Pancreas (tissue), 10 donors: ENCODE data around the gene DTWD1. TPM values are rescaled to one million over a fixed set of nuclear protein-coding genes. Genes with fewer than 3 reads are reported as not detected.
A peak's percentile ranks its signal among the peaks of the same experiment; 100 is the strongest.

Source experiments
- ATAC-seq, 4 donors: fragments of 200-7000 bp; cut with Tn5 transposase; one replicate each; pipeline versions ENCODE4 v1.8.0 to v1.9.1; 2020; ENCODE audit warnings: mild to moderate bottlenecking in 4 of 4, moderate library complexity in 4 of 4
- DNase-seq, 6 donors: peaks; one replicate each; pipeline ENCODE4 v3.0.0-alpha.2; 2020
- FAIRE-seq: peaks from 2 replicates; lab custom pipeline; 2012; peaks lifted over from hg19 to GRCh38; lab: Jason Lieb, UNC
- H3K27ac ChIP-seq, 4 donors: fragments of 200-600 bp; sonication (generic); 1 replicate in 3 of 4; 2 replicates in 1 of 4; pipeline versions ENCODE4 v1.5.0 to v1.8.0; 2020
- H3K27me3 ChIP-seq, 4 donors: fragments of 200-600 bp; one replicate each; pipeline ENCODE4 v1.8.0; 2021
- H3K36me3 ChIP-seq, 3 donors: fragments of 200-600 bp; sonication (generic) in 1 of 3; one replicate each; pipeline versions ENCODE4 v1.5.0 to v1.8.0; 2020 to 2021
- H3K4me1 ChIP-seq, 3 donors: fragments of 200-600 bp; one replicate each; pipeline ENCODE4 v1.8.0; 2021
- H3K4me3 ChIP-seq, 4 donors: fragments of 200-600 bp; sonication (generic) in 2 of 4; one replicate each; pipeline versions ENCODE4 v1.5.0 to v1.8.0; 2020 to 2021
- H3K9me3 ChIP-seq, 4 donors: fragments of 200-600 bp; one replicate each; pipeline ENCODE4 v1.8.0; 2021
- WGBS, 2 donors: extraction: QIAGEN DNeasy Blood & Tissue Kit; methylation state at CpG; one replicate each; pipeline ENCODE4 v1.1.7; 2013; 5-methylcytosine and 5-hydroxymethylcytosine counted together
- intact Hi-C, 3 donors: fragments of 100-400 bp; cut with DNase I; formaldehyde crosslinking; loops; one replicate each; pipeline versions ENCODE4 v1.11.1 to v1.14.2; 2022
- polyA plus RNA-seq, 2 donors: library from polyadenylated mRNA; stranded (reverse); fragments of 200-250 nt; gene quantifications; one replicate each; pipeline ENCODE4 v1.2.3, GENCODE V29; 2013
- total RNA-seq, 6 donors: library from RNA; stranded (reverse); fragmentation: NEBNext Ultra II Directional in 4 of 6; extraction: Animal tissue kit (Norgen Biotek cat#: 25700) in 4 of 6; gene quantifications; one replicate each; pipeline versions ENCODE4 v1.2.1 to v1.2.4, GENCODE V29; 2021 to 2023
- TF ChIP-seq, protein P1 (sequence below), 4 donors: fragments of 200-600 bp; sonication (generic) in 3 of 4; IDR thresholded peaks; one replicate each; pipeline versions ENCODE4 v1.5.0 to v1.8.0; 2021; ENCODE audit warnings: antibody characterized with exemption in 4 of 4
- donor health status: healthy with polysubstance abuse.
- donor health status: DM: no; HTN: no; CAD: no; lungs with moderate emphysema.
- donor health status: DM: no; HTN: no; CAD: no.
- donor health status: control.
- donor health status: control.
- donor health status: Bipolar disorder and iron deficiency.
- donor health status: DM: yes; HTN: yes; CAD: no.
- donor health status: DM: no; HTN: no; CAD: no.
- donor health status: DM: no; HTN: no; CAD: no.
- donor health status: DM: yes; HTN: yes; CAD: no.

DTWD1 gene
- total and polyA plus RNA-seq, 8 donors, result 18.4 to 31.6 (median 23.0) TPM

DNA sequence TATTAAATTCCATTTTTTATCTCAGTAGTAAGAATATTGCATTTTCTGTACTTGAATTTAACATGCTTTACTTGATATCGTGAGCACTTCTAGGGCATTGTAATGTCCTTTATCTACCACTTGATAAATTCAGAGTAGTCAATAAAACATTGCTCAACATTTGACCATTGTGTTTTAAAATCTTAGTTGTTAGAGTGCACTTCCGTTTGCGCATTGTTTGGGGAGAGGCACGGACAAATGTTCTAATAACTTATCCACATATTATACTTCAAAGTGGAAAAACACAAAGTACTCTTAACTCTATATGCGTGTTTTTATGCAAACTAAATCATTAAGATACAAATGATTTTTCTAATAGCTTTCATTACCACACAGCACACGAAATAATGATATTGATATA lies 649 bp upstream of the DTWD1 start:
- ATAC-seq (peak; percentile 25 to 57 (median 39)), FAIRE-seq (peak; percentile 51), DNase-seq (no peak)
- TF ChIP-seq, protein P1, sequence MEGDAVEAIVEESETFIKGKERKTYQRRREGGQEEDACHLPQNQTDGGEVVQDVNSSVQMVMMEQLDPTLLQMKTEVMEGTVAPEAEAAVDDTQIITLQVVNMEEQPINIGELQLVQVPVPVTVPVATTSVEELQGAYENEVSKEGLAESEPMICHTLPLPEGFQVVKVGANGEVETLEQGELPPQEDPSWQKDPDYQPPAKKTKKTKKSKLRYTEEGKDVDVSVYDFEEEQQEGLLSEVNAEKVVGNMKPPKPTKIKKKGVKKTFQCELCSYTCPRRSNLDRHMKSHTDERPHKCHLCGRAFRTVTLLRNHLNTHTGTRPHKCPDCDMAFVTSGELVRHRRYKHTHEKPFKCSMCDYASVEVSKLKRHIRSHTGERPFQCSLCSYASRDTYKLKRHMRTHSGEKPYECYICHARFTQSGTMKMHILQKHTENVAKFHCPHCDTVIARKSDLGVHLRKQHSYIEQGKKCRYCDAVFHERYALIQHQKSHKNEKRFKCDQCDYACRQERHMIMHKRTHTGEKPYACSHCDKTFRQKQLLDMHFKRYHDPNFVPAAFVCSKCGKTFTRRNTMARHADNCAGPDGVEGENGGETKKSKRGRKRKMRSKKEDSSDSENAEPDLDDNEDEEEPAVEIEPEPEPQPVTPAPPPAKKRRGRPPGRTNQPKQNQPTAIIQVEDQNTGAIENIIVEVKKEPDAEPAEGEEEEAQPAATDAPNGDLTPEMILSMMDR (IDR thresholded peaks at IDR 0.05), result no peak
- WGBS, 2 donors, result 0% methylated on average over 6 of the region's 6 CpGs
- H3K4me1 ChIP-seq, result peaks cover 6 to 13% (median 12%) of the 10 kb centered on the region in 3 donors
- H3K27ac ChIP-seq, result peak overlapping the region; percentile 87 to 95 (median 92)
- H3K4me3 ChIP-seq, result peak overlapping the region; percentile 26 to 72 (median 64)
- intact Hi-C loops, result no loop called here
- no peaks in the 10 kb centered on the region for H3K27me3 ChIP-seq
- H3K36me3 ChIP-seq, result peaks cover 0 to 2% (median 0%) of the 10 kb centered on the region in 3 donors
- H3K9me3 ChIP-seq, result no peaks in the 10 kb centered on the region

DNA sequence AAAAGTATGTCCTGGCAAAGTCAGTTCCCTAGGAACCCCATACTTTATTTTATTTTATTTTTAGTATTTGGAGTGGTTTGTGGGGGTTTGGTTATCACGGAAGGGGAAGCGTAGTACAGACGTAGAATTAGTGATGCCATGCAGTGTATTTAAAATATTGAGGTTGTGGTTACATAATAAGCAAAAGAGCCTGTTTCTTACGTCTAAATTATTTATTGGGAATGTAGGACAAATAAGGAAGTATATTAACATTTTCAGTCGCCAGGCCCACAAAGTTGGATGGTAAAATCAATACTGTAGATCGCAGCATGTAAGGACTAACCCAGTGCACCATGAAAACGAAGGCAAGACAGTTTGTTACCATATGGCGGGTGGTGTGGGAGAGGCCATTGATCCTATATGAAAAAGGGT lies 558 bp downstream of the DTWD1 start:
- H3K27ac ChIP-seq, result peak overlapping the region; percentile 87 to 95 (median 92)
- FAIRE-seq (no peak), DNase-seq (peak in 1 of 6 donors; percentile 23), ATAC-seq (peak; percentile 23 to 42 (median 33))
- H3K4me3 ChIP-seq, result peak overlapping the region; percentile 47 to 72 (median 64)
- H3K4me1 ChIP-seq, result peaks cover 6 to 13% (median 12%) of the 10 kb centered on the region in 3 donors
- TF ChIP-seq, protein P1 (IDR thresholded peaks at IDR 0.05), result no peak
- H3K9me3 ChIP-seq, result no peaks in the 10 kb centered on the region
- 2 to 3% methylated on average over 8 of the region's 8 CpGs for WGBS, 2 donors
- intact Hi-C loops, result no loop called here
- no peaks in the 10 kb centered on the region for H3K27me3 ChIP-seq
- H3K36me3 ChIP-seq, result peaks cover 4 to 10% (median 8%) of the 10 kb centered on the region in 3 donors

DNA sequence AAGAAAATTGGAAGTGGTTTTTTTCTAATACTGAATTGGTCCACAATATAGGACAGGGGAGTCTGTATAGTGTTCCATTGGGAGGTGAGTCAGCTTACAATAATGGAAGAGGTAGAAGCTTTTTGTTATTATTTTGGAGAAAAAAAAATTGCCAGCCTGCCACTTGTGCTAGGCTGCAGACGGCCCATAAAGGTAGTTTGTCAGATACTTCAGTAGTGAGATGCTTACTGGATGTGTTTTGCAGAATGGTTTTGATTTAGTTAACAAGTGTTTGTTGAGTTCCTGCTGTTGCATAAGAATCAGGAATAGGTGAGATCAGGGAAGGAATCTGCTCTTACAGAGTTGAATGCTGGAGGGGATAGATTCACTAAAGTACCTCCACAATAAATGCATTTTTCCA lies 1.0 kb downstream of the DTWD1 start:
- H3K4me3 ChIP-seq, result peak overlapping the region; percentile 47 to 72 (median 64)
- peak overlapping the region; percentile 87 to 95 (median 92) for H3K27ac ChIP-seq
- ATAC-seq, result peak in 3 of 4 donors; percentile 1 to 3 (median 2)
- no peaks in the 10 kb centered on the region for H3K9me3 ChIP-seq
- peaks cover 6 to 13% (median 12%) of the 10 kb centered on the region in 3 donors for H3K4me1 ChIP-seq
- no peak for FAIRE-seq
- WGBS, 2 donors, result 13 to 18% methylated on average over 1 of the region's 1 CpG
- DNase-seq, result no peak
- TF ChIP-seq, protein P1 (IDR thresholded peaks at IDR 0.05), result no peak
- no peaks in the 10 kb centered on the region for H3K27me3 ChIP-seq
- peaks cover 4 to 10% (median 8%) of the 10 kb centered on the region in 3 donors for H3K36me3 ChIP-seq
- intact Hi-C loops, result no loop called here

DNA sequence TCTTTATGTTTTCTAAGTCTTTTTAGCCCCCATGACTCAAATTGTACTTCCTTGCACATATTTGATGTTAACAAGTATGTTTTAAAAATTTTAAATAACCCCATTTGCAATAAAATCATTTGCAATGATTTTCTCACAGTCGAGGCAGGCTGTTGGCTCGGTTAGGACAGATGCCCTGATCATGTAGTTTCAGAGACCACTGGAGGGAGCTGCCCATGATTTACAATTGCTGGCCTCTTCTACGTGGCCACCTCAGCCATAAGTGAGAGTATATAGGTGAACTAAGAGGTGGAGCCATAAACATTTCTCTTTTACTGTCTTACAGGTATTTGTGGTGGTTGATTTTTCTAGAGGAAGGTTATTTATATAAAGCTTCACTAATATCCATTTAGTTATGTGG lies 1.7 kb downstream of the DTWD1 start:
- peaks cover 12 to 13% (median 13%) of the 10 kb centered on the region in 3 donors for H3K4me1 ChIP-seq
- DNase-seq (no peak), FAIRE-seq (no peak), ATAC-seq (no peak)
- H3K36me3 ChIP-seq, result peaks cover 4 to 10% (median 8%) of the 10 kb centered on the region in 3 donors
- intact Hi-C loops, result no loop called here
- H3K27ac ChIP-seq, result no peak overlapping the region
- H3K27me3 ChIP-seq, result no peaks in the 10 kb centered on the region
- H3K4me3 ChIP-seq, result peak overlapping the region in 3 of 4 donors; percentile 61 to 72 (median 68)
- TF ChIP-seq, protein P1 (IDR thresholded peaks at IDR 0.05), result no peak
- no peaks in the 10 kb centered on the region for H3K9me3 ChIP-seq
- WGBS, 2 donors, result 42 to 44% methylated on average over 3 of the region's 3 CpGs

DNA sequence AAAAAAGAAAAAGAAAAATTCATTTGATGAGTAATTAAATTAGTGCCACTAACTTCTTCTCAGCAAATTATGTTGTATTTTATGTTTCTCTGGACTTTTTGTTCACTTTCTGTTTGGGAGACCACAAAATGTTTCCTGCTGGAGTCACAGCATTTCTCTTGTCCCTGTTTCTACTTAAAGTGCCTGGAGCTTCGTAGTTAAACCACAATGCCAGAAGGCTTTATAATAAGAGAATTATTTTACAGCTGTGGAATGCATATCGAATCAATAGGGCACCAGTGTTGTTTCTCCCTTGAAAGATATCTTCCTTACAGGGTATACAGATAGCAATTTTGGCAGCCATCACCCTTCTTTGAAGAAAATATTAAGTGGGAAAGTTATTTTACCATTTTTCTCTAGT lies 3.2 kb downstream of the DTWD1 start:
- DNase-seq (no peak), ATAC-seq (no peak), FAIRE-seq (no peak)
- Histone ChIP-seq H3K9me3 (no peaks in the 10 kb centered on the region), H3K36me3 (peaks cover 4 to 10% (median 8%) of the 10 kb centered on the region in 3 donors), H3K27me3 (no peaks in the 10 kb centered on the region), H3K4me1 (peaks cover 12 to 15% (median 13%) of the 10 kb centered on the region in 3 donors), H3K27ac (no peak overlapping the region), H3K4me3 (peak overlapping the region in 1 of 4 donors; percentile 2)
- intact Hi-C loops, result no loop called here
- WGBS, 2 donors, result 44 to 45% methylated on average over 2 of the region's 2 CpGs
- TF ChIP-seq, protein P1 (IDR thresholded peaks at IDR 0.05), result no peak
